BLaER1 (cell line): Measurements from ENCODE around the gene B4GALT2.

ENCODE experiments used
- H3K27ac ChIP-seq: shearing (Covaris generic); formaldehyde crosslinking; 2 replicates; pipeline ENCODE4 v1.8.1; 2022
- H3K27me3 ChIP-seq: shearing (Covaris generic); formaldehyde crosslinking; 2 replicates; pipeline ENCODE4 v1.8.1; 2022
- H3K36me3 ChIP-seq: shearing (Covaris generic); formaldehyde crosslinking; 2 replicates; pipeline ENCODE4 v1.8.1; 2022
- H3K4me1 ChIP-seq: shearing (Covaris generic); formaldehyde crosslinking; 2 replicates; pipeline ENCODE4 v1.8.1; 2022
- H3K4me2 ChIP-seq: shearing (Covaris generic); formaldehyde crosslinking; 2 replicates; pipeline ENCODE4 v1.8.1; 2022
- H3K4me3 ChIP-seq: shearing (Covaris generic); formaldehyde crosslinking; 2 replicates; pipeline ENCODE4 v1.8.1; 2022
- H3K9ac ChIP-seq: shearing (Covaris generic); formaldehyde crosslinking; 2 replicates; pipeline ENCODE4 v1.8.1; 2022
- H3K9me3 ChIP-seq: shearing (Covaris generic); formaldehyde crosslinking; 2 replicates; pipeline ENCODE4 v1.8.1; 2022
- H4K20me1 ChIP-seq: shearing (Covaris generic); formaldehyde crosslinking; 2 replicates; pipeline ENCODE4 v1.8.1; 2022
- Cebpa-rat ChIP-seq: shearing (Covaris generic); IDR thresholded peaks from 2 replicates; pipeline ENCODE4 v1.8.1; 2022

The B4GALT2 gene

GRCh38 chr1:44040418-44040817, 61.4 kb downstream of the B4GALT2 start:
- no peak for TF ChIP-seq Cebpa-rat
- no peaks in the 10 kb centered on the region for H3K27me3 ChIP-seq
- no peaks in the 10 kb centered on the region for H3K36me3 ChIP-seq
- peaks cover 21% of the 10 kb centered on the region for H3K4me1 ChIP-seq
- no peaks in the 10 kb centered on the region for H3K9me3 ChIP-seq
- no peak overlapping the region for H3K4me2 ChIP-seq
- H3K4me3 ChIP-seq: no peak overlapping the region
- H4K20me1 ChIP-seq: no peaks in the 10 kb centered on the region
- no peak overlapping the region for H3K27ac ChIP-seq
- H3K9ac ChIP-seq: no peak overlapping the region
